ENCODE results near the gene KRTAP11-1.

KRTAP11-1 gene

GRCh38 chr21:30881480-30881879, at the start of gene KRTAP11-1:
Gene KRTAP11-1, minus strand, starts transcription at chr21:30881580. Its CDS starts 56 bp downstream, at chr21:30881524.
- DNase-seq (ENCODE audit: low read depth in 2 of 2), result no peak

DNA sequence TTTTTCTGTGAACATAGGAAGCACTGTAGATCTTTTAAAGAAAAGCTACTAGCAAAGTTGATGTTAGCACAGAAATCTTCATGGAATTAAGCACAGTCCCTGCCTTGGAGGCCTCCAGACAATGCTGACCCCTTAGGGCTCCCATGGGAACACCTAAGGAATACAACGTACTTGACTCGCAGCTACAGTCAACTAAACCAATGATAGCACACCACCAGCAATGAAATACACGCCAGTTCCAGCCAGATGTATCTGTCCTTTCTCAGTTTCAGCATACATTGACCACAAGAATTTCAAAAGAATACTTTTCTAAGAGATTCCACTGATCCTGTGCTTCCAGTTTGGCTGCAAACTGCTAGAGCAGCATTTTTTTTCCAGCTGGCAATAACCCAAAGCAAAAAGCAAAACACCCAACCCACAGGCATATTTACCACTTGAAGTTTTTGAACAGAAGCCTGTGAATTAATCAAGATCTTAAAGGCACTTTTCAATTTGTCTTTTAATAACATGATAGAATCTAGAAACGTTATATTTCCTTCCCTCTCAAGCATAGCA, 42.8 kb upstream of the KRTAP11-1 start:
- DNase-seq (ENCODE audit: low read depth in 2 of 2), result no peak

DNA sequence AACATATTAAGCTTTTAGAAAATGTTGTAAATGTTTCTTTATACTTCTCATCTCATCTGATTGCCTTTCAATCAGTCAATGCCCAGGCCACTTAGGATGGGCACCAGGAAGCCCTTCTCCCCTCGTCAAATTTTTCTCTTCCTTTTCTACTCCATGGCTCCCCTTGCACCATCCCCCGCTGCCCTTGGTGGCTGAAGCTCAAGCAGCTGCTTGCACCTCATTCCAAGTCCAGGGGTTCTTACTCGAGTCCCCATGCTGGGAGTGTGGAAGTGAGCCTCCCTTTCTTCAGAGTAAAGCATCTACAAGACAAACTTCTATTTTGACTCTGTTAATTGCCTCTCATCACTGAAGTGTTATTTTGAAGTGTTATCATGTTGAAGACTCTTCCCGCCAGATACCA, 39.7 kb upstream of the KRTAP11-1 start:
- DNase-seq (ENCODE audit: low read depth in 2 of 2), result no peak

- DNase-seq (ENCODE audit: low read depth in 2 of 2), result no peak
Observed at GRCh38 chr21:30917557-30917956, 36.2 kb upstream of the KRTAP11-1 start.

DNA sequence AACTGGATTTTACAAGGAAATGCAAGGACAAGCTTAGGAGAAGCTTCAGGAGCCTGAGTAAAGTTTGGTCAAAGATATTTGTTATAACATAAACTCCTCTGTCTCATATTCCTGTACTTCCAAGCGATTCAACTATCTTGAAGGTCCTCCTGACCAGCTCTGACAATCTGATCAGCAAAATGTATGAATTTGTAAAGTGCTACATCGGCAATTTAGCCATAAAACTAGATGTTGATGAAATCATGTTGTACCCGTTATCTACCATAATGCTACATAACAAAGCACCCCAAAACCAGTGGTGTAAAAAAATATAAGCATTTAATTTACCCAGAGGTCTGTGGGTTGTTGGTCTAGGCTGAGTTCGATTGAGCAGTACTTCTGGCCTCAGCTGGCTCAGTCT, 19.5 kb upstream of the KRTAP11-1 start:
- no peak for DNase-seq (ENCODE audit: low read depth in 2 of 2)

DNA sequence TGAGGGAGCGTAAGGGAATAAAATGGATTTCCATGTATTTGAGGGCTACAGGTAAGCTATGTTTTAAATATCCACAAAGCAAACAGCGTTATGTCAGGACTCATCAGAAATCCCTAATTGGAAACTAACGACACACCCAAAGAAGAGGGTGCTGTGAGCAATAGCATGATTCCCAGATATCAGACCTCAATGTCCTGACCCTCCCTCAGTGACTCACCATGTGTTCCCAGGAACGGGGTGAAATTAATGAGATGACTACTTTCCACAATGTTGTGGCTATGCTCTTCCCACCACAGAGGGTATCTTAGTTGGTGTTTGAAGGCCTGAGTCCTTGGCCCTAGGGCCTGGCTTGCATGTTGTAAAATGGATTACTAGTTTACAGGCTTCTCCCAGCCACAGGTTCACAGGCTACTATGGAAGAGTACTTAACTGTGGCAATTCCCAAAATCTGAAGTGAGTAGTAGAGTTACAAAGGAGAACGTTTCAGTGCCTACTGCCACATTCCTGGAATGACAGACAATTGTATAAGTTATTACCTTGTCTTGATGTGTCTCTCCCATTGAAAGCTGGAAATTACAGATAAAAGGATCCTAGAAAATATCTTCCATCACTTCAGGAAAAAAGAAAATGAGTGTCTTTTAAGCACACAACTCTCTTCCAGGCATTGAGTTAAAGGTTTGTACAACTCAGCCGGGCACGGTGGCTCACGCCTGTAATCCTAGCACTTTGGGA, 1.7 kb upstream of the KRTAP11-1 start:
- no peak for DNase-seq (ENCODE audit: low read depth in 2 of 2)

DNA sequence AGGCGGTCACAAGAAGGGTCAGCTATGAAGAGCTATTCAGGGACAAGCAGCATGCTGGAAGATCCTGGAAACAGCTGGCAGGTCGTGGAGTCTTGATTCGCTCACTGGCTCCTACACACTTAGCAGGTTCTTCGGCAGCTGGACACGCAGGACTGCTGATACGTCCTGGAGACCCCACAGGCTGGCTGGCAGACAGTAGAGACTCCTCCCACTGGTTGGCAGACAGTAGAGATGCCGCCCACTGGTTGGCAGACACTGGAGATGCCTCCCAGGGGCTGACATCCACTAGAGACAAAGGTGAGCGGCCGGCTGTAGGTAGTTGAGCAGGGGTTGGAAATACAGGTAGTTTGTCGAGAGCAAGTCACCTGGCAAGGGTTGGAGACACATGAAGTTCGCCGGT, 466 bp downstream of the KRTAP11-1 start:
- no peak for DNase-seq (ENCODE audit: low read depth in 2 of 2)

- no peak for DNase-seq (ENCODE audit: low read depth in 2 of 2)
Observed at GRCh38 chr21:30874526-30874925, 6.9 kb downstream of the KRTAP11-1 start.

DNA sequence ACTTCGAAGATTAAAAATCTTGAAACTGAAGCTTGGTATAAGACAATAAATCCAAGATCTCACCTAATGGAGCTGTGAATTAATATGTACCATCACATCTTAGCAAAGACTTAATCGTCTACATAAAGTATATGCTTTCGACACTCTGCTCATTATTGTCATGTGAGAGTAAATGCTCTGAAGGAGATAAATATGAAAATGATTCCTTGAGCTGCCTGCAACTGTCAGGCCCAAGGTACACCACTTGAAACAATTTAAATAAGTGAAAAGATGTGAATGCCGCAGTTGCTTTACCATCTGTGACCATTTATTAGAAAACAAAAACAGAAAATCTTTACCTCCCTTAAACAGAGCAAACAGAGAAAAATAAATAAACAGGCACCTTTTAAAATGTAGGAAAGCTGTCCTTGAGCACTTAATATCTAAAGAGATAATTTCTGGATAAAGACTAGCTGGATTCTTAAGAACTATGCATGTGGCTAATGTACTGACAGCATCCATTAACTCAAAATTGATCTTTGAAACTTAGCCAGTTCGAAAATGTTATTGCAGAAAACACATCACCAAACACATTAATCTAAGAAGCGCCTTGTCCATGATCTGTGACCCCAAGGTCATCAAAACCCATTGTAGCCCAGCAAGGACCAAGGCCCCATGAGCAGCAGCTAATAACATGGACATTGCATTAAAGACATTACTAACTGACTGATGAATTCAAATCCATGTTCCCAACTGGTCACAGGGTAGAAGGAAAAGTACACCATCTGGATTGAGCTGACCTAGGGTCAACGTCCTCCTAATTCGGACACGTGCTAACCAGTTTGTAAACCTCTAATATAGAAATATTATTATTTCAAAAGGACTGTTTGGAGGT, 33.5 kb downstream of the KRTAP11-1 start:
- DNase-seq (ENCODE audit: low read depth in 2 of 2), result no peak

GRCh38 chr21:30842990-30843389, 38.4 kb downstream of the KRTAP11-1 start:
- DNase-seq (ENCODE audit: low read depth in 2 of 2), result no peak

- peak; percentile 9 for DNase-seq (ENCODE audit: low read depth in 2 of 2)
Observed at GRCh38 chr21:30839304-30839703, 42.1 kb downstream of the KRTAP11-1 start.

GRCh38 chr21:30838536-30838935, 42.8 kb downstream of the KRTAP11-1 start:
- DNase-seq (ENCODE audit: low read depth in 2 of 2), result no peak

DNA sequence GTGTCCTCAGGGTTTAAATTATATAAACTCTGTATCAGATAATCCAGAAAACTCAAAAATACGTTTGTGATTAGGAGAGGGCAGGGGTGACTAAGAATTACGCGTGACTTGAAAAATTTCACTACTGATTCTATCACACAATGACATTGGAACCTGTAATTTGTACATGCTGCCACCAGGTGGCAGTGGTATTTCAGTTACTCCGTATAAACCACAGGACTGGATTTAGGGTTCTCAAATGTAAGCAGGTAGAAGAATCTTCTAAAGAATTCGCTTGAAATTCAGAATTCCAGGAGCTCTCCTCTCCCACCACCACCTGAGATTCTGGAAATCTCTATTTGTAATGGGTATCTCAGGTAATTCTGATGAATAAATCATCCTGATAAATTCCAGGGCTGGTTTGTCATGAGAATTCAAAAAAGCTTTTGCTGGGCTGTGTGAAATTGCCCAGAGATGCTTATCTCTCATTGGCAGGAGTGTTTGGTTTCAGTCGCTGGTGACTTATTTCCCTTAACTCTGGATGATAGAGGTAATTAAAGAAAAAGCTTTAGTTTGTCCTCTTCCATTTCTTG, 50.1 kb downstream of the KRTAP11-1 start:
- DNase-seq (ENCODE audit: low read depth in 2 of 2), result peak; percentile 8 to 27
